ENCODE results near the gene CLCN2.

GRCh38 chr3:184384342-184384741 lies 22.9 kb upstream of the CLCN2 start:
- TF ChIP-seq CTCF (IDR thresholded peaks at IDR 0.05 in 2 of 3, conservative IDR thresholded peaks at IDR 0.05 in 1 of 3; ENCODE audit: borderline replicate concordance in 1 of 3, insufficient read depth in 1 of 3, low read depth in 2 of 3, low read length in 2 of 3) (no peak), POLR2AphosphoS5 (IDR thresholded peaks at IDR 0.05; ENCODE audit: low read depth, low read length) (no peak), SP1 (IDR thresholded peaks at IDR 0.05; ENCODE audit: low read depth) (no peak), CEBPB (IDR thresholded peaks at IDR 0.05; ENCODE audit: low read depth) (no peak), ZNF274 (IDR thresholded peaks at IDR 0.05; ENCODE audit: low read depth, low read length) (no peak), CBX3 (IDR thresholded peaks at IDR 0.05; ENCODE audit: low read depth) (no peak), EZH2 (IDR thresholded peaks at IDR 0.05) (no peak)
- TF ChIP-seq, protein P1, sequence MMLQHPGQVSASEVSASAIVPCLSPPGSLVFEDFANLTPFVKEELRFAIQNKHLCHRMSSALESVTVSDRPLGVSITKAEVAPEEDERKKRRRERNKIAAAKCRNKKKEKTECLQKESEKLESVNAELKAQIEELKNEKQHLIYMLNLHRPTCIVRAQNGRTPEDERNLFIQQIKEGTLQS (IDR thresholded peaks at IDR 0.05) = no peak
- TF ChIP-seq, protein P2, sequence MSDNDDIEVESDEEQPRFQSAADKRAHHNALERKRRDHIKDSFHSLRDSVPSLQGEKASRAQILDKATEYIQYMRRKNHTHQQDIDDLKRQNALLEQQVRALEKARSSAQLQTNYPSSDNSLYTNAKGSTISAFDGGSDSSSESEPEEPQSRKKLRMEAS (IDR thresholded peaks at IDR 0.05) = no peak
